Breast epithelium (tissue), 4 donors: ENCODE measurements around the gene FFAR4. TPM values are rescaled to one million over a fixed set of nuclear protein-coding genes. Genes with fewer than 3 reads are reported as not detected.
A peak's percentile ranks its signal among the peaks of the same experiment; 100 is the strongest.

Source experiments
- DNase-seq, 2 donors: peaks; one replicate each; pipeline ENCODE4 v3.0.0-alpha.2; 2019; ENCODE audit warnings: low spot score in 2 of 2
- H3K27ac ChIP-seq, 2 donors: fragments of 200-600 bp; sonication (generic) in 1 of 2; one replicate each; pipeline ENCODE4 v1.5.1; 2016 to 2019; ENCODE audit warnings: mild to moderate bottlenecking in 1 of 2
- H3K27me3 ChIP-seq, 2 donors: fragments of 200-600 bp; sonication (generic) in 1 of 2; one replicate each; pipeline versions ENCODE4 v1.5.1 to v1.6.0; 2017 to 2019; ENCODE audit warnings: control low read depth in 1 of 2, mild to moderate bottlenecking in 1 of 2
- H3K36me3 ChIP-seq: fragments of 200-600 bp; one replicate; pipeline ENCODE4 v1.5.1; 2019
- H3K4me1 ChIP-seq, 2 donors: fragments of 200-600 bp; sonication (generic); one replicate each; pipeline ENCODE4 v1.5.1; 2016 to 2019; ENCODE audit warnings: control low read depth in 1 of 2
- H3K4me3 ChIP-seq, 3 donors: fragments of 200-600 bp; sonication (generic); 1 replicate in 2 of 3; 2 replicates in 1 of 3; pipeline ENCODE4 v1.5.1; 2016 to 2019; ENCODE audit warnings: mild to moderate bottlenecking in 3 of 3, moderate library complexity in 2 of 3
- H3K9me3 ChIP-seq, 2 donors: fragments of 200-600 bp; sonication (generic) in 1 of 2; one replicate each; pipeline ENCODE4 v1.5.1; 2016 to 2019; ENCODE audit warnings: control low read depth in 1 of 2
- CTCF ChIP-seq, 3 donors: fragments of 450-650 bp; IDR thresholded peaks; one replicate each; pipeline ENCODE4 v1.5.1; 2016 to 2017; ENCODE audit warnings: antibody characterized with exemption in 3 of 3, mild to moderate bottlenecking in 3 of 3, moderate library complexity in 3 of 3
- POLR2A ChIP-seq: fragments of 450-650 bp; IDR thresholded peaks from one replicate; pipeline ENCODE4 v1.6.1; 2016; ENCODE audit warnings: antibody characterized with exemption, mild to moderate bottlenecking, moderate library complexity
- POLR2AphosphoS5 ChIP-seq, 3 donors: sonication (generic); formaldehyde crosslinking; IDR thresholded peaks; one replicate each; pipeline ENCODE4 v1.6.1; 2017; ENCODE audit warnings: antibody characterized with exemption in 3 of 3
- intact Hi-C: fragments of 100-400 bp; cut with DNase I; formaldehyde crosslinking; loops from one replicate; pipeline ENCODE4 v1.15.1; 2023; ENCODE audit warnings: low total_unique reads
- total RNA-seq, 3 donors: library from RNA; depleted of rRNA; stranded (reverse); fragments of >200 nt; gene quantifications; one replicate each; pipeline ENCODE4 v1.1.0, GENCODE V29; 2016

Gene FFAR4
- total RNA-seq, 3 donors from 2014 or later: 0.33 to 2.9 (median 1.0) TPM

DNA sequence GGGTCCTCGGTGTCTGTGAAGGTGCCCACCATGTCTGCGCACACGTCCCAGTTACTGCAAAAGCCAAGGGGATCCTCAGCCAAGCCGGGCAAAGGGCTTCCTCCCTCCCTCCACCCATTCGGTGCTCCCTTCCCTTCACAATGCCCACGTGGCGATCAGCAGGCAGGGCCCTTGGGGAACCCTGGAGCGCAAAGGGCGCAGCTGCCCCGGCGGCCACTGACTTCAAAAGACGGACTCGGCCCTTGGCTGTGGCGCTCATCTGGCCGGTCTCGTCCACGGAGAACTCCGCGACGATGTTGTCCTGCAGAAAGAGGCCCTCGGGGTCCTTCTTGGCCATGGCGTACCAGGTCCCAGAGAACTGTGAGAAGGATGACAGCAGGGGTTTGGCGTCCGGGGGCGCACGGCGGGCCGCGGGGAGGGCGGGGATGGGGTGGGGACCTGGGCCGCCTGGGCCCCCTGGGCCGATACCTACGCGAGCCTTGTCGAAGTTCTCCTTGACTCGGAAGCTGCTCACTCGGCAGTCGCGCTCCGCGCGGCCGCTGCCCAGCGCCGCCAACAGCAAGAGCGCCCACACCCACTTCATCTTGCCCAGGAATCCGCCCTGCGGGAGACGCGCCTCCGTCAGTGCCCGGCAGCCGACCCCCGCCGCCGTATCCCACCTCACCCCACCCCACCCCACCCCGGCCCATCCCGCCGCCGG is 34.1 kb downstream of the FFAR4 start:
- no peaks in the 10 kb centered on the region for H3K4me1 ChIP-seq
- H3K9me3 ChIP-seq: no peaks in the 10 kb centered on the region
- no peak for DNase-seq
- H3K36me3 ChIP-seq: no peaks in the 10 kb centered on the region
- peaks cover 0 to 20% of the 10 kb centered on the region in 2 donors for H3K27me3 ChIP-seq
- peak overlapping the region; percentile 39 to 67 (median 46) for H3K4me3 ChIP-seq
- no peak overlapping the region for H3K27ac ChIP-seq
- no peak for TF ChIP-seq POLR2A
- TF ChIP-seq POLR2AphosphoS5 (IDR thresholded peaks at IDR 0.05): no peak
- no peak for TF ChIP-seq CTCF (IDR thresholded peaks at IDR 0.05)
- intact Hi-C loops: no loop called here

GRCh38 chr10:93601146-93601773 is 34.8 kb downstream of the FFAR4 start, which contains the start of gene RBP4:
Gene RBP4, minus strand, starts transcription at chr10:93601235. Its CDS starts 207 bp downstream, at chr10:93601028.
- no peak for TF ChIP-seq POLR2AphosphoS5 (IDR thresholded peaks at IDR 0.05)
- TF ChIP-seq CTCF (IDR thresholded peaks at IDR 0.05): no peak
- TF ChIP-seq POLR2A: no peak
- Histone ChIP-seq H3K4me1 (no peaks in the 10 kb centered on the region), H3K27ac (no peak within 1 kb of the TSS), H3K27me3 (peaks cover 0 to 20% of the 10 kb centered on the region in 2 donors), H3K9me3 (no peaks in the 10 kb centered on the region), H3K36me3 (no peaks in the 10 kb centered on the region), H3K4me3 (peak within 1 kb of the TSS; percentile 39 to 67 (median 46))
- no peak for DNase-seq
- intact Hi-C loops: no loop called here

- Histone ChIP-seq H3K9me3 (no peaks in the 10 kb centered on the region), H3K27me3 (peaks cover 0 to 20% of the 10 kb centered on the region in 2 donors), H3K4me1 (no peaks in the 10 kb centered on the region), H3K4me3 (peak overlapping the region in 2 of 3 donors; percentile 46 to 67), H3K36me3 (no peaks in the 10 kb centered on the region), H3K27ac (no peak overlapping the region)
- intact Hi-C loops: no loop called here
- DNase-seq: no peak
- no peak for TF ChIP-seq CTCF (IDR thresholded peaks at IDR 0.05)
- no peak for TF ChIP-seq POLR2A
- TF ChIP-seq POLR2AphosphoS5 (IDR thresholded peaks at IDR 0.05): no peak
Observed at GRCh38 chr10:93601774-93602162, 35.3 kb downstream of the FFAR4 start.

DNA sequence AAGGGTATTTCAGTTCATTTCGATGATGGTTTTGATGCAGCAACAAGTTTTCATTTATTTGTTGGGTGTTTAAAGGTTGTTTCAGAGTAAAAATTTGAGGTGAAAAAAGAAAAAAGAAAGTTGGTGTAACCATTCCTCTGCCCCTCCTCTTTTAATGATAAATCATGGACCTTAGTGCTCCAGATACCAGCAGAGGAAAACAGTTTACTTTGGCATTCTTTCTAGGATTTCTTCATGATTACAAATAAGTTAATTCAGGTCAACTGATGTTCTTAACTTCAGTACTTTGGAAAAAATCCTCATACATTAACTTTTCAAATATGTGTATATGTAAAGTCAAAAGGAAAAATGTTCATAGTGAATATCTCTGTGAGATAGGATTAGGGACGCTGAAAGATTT is 36.6 kb downstream of the FFAR4 start:
- Histone ChIP-seq H3K4me3 (no peak overlapping the region), H3K36me3 (no peaks in the 10 kb centered on the region), H3K4me1 (no peaks in the 10 kb centered on the region), H3K27me3 (peaks cover 0 to 20% of the 10 kb centered on the region in 2 donors), H3K9me3 (no peaks in the 10 kb centered on the region), H3K27ac (no peak overlapping the region)
- DNase-seq: no peak
- TF ChIP-seq POLR2AphosphoS5 (IDR thresholded peaks at IDR 0.05) (no peak), POLR2A (no peak), CTCF (IDR thresholded peaks at IDR 0.05) (no peak)
- intact Hi-C loops: no loop called here

DNA sequence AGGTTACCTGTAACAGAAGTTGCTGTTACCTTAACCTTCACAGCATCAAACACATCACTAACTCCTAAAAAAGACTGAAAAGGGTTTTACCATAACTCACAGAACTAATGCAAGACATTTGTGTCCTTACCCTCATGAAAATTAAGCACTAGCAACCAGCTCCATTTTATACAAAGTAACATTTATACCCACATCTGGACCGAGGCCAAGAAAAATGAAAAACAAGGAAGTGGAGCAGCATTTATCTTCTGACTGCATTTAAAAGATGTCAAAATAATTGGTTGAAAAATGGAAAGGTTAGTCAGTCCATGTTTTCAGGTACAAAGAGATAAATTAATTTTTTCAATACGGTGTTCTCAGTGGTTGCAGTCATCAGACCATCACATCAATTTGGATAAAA is 37.7 kb downstream of the FFAR4 start:
- H3K9me3 ChIP-seq: no peaks in the 10 kb centered on the region
- no peaks in the 10 kb centered on the region for H3K36me3 ChIP-seq
- intact Hi-C loops: no loop called here
- TF ChIP-seq POLR2AphosphoS5 (IDR thresholded peaks at IDR 0.05) (no peak), CTCF (IDR thresholded peaks at IDR 0.05) (no peak)
- H3K27me3 ChIP-seq: peaks cover 0 to 20% of the 10 kb centered on the region in 2 donors
- H3K4me3 ChIP-seq: no peak overlapping the region
- no peak overlapping the region for H3K27ac ChIP-seq
- no peaks in the 10 kb centered on the region for H3K4me1 ChIP-seq
- DNase-seq: no peak
